ENCODE measurements around the gene FUZ.

GRCh38 chr19:49818649-49819370, 5.7 kb upstream of the FUZ start:
- TF ChIP-seq, protein P1, sequence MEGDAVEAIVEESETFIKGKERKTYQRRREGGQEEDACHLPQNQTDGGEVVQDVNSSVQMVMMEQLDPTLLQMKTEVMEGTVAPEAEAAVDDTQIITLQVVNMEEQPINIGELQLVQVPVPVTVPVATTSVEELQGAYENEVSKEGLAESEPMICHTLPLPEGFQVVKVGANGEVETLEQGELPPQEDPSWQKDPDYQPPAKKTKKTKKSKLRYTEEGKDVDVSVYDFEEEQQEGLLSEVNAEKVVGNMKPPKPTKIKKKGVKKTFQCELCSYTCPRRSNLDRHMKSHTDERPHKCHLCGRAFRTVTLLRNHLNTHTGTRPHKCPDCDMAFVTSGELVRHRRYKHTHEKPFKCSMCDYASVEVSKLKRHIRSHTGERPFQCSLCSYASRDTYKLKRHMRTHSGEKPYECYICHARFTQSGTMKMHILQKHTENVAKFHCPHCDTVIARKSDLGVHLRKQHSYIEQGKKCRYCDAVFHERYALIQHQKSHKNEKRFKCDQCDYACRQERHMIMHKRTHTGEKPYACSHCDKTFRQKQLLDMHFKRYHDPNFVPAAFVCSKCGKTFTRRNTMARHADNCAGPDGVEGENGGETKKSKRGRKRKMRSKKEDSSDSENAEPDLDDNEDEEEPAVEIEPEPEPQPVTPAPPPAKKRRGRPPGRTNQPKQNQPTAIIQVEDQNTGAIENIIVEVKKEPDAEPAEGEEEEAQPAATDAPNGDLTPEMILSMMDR (IDR thresholded peaks at IDR 0.05): no peak
- TF ChIP-seq POLR2A (IDR thresholded peaks at IDR 0.05): no peak

All from thyroid gland (tissue), 4 donors.